Activated CD8-positive, alpha-beta memory T cell treated with anti-CD3 and anti-CD28 coated beads for 1 hour (primary cell): ENCODE measurements around the gene SMYD3.

Experiments
- DNase-seq, 2 donors: peaks; one replicate each; pipeline ENCODE4 v3.0.0-alpha.2; 2020; ENCODE audit warnings: low read depth in 1 of 2; ENCODE audit errors: extremely low read depth in 1 of 2

Gene SMYD3

GRCh38 chr1:246471688-246472087 lies 35.4 kb downstream of the SMYD3 start:
- no peak for DNase-seq

- no peak for DNase-seq
Measured at GRCh38 chr1:246470585-246470984, 36.5 kb downstream of the SMYD3 start.

- no peak for DNase-seq
Measured at GRCh38 chr1:246462986-246463385, 44.1 kb downstream of the SMYD3 start.

- no peak for DNase-seq
Measured at GRCh38 chr1:246460406-246460805, 46.7 kb downstream of the SMYD3 start.

GRCh38 chr1:246459221-246459620 lies 47.9 kb downstream of the SMYD3 start:
- DNase-seq, result no peak

GRCh38 chr1:246455476-246455875 lies 51.6 kb downstream of the SMYD3 start:
- no peak for DNase-seq

GRCh38 chr1:246454655-246455054 lies 52.4 kb downstream of the SMYD3 start:
- no peak for DNase-seq

- no peak for DNase-seq
Measured at GRCh38 chr1:246450611-246451251, 56.3 kb downstream of the SMYD3 start.

- no peak for DNase-seq
Measured at GRCh38 chr1:246448373-246448772, 58.7 kb downstream of the SMYD3 start.

GRCh38 chr1:246447501-246447900 lies 59.6 kb downstream of the SMYD3 start:
- no peak for DNase-seq

- no peak for DNase-seq
Measured at GRCh38 chr1:246445503-246445902, 61.6 kb downstream of the SMYD3 start.

GRCh38 chr1:246444617-246445016 lies 62.5 kb downstream of the SMYD3 start:
- no peak for DNase-seq

GRCh38 chr1:246437961-246438360 lies 69.1 kb downstream of the SMYD3 start:
- DNase-seq, result no peak

GRCh38 chr1:246435421-246436041 lies 71.5 kb downstream of the SMYD3 start:
- DNase-seq, result no peak

GRCh38 chr1:246434335-246434734 lies 72.7 kb downstream of the SMYD3 start:
- DNase-seq, result no peak

- DNase-seq, result no peak
Measured at GRCh38 chr1:246428542-246429308, 78.4 kb downstream of the SMYD3 start.

GRCh38 chr1:246427611-246428010 lies 79.5 kb downstream of the SMYD3 start:
- DNase-seq, result no peak

GRCh38 chr1:246425895-246426294 lies 81.2 kb downstream of the SMYD3 start:
- no peak for DNase-seq

GRCh38 chr1:246425139-246425794 lies 81.8 kb downstream of the SMYD3 start:
- no peak for DNase-seq

GRCh38 chr1:246420300-246420699 lies 86.8 kb downstream of the SMYD3 start:
- no peak for DNase-seq

GRCh38 chr1:246418565-246419312 lies 88.3 kb downstream of the SMYD3 start:
- DNase-seq, result no peak
